OCI-M1 (cell line): ENCODE results near the gene PDE4D.

Experiments
- DNase-seq: peaks from one replicate; lab custom pipeline; 2025; lab: John Stamatoyannopoulos, UW

PDE4D gene

DNA sequence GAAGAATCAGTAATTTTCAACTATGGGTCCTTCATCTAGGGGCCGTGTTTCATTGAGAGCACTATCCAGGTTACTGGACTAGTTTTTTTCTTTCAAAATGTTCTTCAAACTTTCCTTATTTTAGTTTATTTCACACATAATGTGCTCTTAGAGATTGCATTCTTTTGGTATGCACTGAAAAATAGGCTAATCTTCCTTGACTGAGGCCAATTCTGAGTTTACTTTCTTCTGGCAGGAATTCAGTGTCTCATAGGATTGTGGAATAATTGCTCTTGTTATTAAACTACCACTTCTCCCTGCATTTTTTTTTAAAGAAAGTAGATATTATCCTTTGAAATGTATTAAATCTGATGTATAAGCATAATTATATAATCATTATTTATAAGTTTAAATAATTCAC lies 686.1 kb downstream of the PDE4D start:
- no peak for DNase-seq

DNA sequence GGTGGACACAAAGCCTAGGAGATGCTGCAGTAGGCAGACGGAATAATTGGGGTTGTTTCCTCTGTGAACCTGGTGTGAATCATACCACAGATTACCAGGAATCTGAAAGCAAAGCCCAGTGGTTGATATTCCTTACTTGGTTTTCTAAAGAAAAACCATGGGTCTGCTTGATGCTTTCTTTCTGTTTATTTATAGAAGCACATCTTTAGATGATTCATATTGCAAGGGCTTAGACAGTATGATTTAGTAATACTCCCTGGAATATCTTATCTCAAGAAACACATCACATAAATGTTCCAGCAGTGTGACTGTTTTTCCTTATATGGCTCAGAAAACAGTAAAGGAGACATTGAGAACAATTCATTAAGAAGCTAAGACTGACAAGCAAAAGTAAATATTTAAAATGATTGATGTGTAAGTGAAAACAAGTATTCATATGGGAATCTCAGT lies 687.4 kb downstream of the PDE4D start:
- DNase-seq, result peak; percentile 38

DNA sequence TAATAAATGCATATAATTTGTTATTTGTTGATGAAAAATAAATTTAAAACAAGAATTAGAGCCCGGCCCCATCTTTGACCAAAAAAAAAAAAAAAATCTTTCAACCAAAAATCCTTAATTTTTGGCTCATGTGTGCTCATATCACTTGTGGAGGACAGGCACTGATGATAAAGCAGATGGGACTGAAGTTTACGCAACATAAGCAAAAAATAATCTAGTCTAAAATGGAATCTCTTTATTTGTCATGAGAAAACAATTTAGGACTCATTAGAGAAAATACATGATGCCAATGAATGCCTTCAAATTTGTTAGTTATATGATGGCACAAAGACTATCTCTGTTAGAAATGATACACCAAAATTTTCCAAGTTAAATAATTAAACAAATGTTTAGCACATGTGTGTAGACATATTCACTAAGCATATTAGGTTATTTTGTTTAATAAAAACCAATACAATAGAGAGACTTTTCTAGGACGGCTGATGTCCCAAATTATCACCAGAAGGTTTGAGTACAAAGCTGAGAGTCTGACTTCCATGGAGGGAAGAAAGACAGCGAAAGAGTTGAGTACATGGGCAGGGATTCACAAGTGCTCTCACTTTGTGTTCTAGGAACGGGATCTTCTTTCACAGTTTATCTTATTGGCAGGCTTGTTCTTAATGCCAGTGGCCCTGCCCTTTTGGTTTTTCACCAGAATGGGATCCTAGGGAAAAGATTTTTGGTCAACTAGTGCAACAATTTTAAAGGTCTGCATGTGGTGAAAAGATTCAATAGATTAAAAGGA lies 689.2 kb downstream of the PDE4D start:
- DNase-seq, result no peak

DNA sequence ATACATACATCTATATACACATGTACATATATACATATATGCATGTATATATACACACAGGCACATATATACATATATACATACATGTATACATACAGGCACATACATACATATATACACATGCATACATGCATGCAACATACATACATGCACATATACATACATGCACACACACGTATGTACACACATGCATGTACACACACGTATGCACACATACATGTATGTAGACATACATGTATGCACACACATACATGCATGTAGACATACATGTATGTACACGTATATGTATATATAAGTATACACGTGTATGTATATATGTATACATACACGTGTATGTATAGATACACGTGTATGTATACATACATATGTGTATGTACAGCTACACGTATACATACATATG lies 693.7 kb downstream of the PDE4D start:
- no peak for DNase-seq

DNA sequence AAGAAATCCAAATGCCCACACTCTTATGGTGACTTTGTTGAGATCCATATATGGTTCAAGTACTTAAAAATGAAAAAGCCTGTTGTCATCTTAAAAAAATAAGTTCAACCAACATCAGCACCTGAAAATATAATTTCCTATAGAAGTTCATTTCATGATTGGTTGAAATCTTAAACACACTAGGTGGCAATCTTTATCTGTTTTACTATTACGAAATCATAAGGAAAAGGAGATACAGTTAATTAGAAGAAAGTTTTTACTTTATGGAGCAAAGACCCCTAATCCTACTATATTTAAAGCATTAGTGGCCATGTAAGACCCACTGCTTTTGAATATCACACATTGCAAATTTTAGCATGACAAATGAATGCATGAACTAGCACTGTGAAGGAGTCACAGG lies 694.7 kb downstream of the PDE4D start:
- no peak for DNase-seq

DNA sequence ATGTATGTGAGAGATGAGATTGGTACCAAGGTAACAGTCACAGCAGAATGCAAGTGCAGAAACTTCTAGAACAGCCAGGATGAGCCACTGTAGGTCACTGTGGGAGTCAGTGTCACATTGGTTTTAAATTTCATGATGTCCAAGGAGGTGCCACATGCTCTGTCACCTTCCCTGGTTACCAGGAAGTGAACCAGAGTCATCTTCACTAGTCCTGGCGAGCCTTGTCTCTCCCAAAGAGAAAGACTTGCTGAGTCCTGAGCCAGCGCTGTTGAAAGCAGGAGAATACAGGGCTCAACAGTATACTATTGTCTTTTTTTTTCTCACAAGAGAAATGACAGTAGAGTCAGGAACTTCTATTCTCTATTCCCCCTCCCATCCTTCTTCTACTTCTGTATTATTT lies 695.2 kb downstream of the PDE4D start:
- DNase-seq, result no peak

DNA sequence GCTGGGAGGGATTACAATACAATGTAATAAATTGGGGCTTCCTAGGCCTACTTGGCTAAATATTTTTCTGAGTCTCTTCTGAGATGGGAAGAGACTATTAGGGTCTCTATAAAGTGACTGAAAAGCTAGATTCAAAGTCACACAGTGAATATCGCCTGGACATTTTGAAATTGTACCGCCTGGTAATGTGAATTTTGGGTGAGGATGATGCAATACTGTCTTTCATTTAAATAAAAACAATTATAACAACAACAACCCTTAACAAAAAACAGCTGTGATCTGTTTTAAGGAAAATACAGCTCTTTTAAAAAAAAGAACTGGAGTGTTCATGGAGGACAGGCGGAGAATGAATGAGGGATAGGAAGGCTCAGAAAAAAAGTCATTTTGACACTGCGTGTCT lies 695.6 kb downstream of the PDE4D start:
- DNase-seq, result no peak

DNA sequence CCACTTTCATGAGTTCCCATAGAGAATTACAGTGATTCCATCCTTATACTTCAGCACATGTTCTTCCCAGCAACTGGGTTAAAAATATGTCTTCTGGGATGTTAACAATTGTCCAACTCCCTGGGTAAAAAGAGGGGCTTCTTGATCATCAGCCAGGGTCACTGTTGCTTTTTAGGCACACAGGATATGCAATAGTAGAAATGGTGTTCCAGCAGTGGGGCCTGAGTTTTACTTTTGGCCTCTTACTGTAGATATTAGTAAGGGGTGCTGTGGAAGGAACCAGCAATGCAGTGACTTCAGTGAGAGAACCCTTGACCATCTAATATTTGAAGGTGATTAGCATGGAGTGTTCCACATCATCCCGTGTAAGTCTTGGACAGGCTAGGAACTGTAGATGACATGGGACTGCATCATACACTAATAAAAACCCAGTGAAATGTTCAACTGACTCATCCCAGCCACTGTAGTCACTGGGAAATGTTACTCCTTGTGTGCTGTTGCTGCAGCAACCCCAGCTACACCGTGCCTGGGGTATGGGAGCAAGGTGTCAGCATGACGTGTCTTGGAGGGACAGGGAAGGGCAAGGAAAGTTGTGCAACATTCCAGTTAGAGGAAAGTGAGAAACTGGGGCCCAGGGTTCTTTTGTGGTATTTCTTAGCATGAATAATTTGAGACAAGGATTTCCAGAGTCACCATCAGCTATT lies 699.8 kb downstream of the PDE4D start:
- DNase-seq, result no peak

DNA sequence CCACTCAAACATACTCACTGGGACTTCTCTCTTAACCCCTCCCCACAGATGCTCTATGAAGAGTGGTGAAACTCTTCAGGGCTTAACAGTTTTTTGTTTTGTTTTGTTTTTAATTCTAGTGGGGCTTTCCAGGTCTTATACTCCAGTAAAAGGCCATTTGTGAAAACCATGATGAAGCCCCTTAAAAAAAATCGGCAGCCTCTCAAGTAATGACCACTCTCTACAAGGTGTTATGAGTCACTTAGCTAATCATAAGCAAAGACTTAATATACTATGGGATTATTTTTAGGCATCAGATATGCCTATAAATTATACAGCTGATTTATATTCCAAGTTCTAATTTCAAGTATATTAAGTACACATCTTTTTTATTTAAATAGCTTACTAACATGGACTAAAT lies 702.8 kb downstream of the PDE4D start:
- DNase-seq, result no peak

DNA sequence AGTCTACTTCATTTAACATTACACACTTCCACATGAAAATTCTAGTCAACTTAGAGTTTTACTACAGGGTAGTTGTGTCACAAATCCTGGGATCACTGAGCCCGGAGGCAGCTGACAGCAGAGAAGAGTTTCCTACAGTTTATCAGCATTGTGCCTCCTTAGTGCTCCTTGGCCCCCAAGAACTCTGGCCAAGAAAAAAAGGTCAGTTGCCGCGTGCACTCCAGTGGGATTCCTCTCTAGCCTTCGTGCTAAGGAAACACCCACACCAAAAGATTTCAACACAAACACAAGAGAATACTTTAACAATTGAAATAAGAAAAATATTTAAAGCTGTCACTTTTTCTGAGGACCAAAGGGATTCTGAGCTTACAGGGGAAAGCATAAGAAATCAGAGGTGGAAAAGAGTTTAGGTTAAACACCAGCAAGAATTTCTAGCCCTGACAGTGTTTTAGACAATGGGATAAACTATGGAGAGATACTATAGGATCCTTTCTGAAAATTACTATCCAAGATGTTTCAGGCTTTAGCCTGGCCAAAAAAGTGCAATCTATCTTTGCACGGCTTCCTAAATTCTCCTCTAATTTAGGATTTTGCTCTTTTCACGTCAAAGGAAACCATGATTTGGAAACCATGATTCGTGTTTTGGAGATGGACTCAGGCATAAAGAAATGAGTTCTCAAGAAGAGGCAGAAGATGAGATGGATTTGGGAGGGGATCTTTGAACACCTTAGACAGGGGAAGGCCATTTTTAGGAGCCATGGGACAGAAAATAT lies 703.9 kb downstream of the PDE4D start:
- no peak for DNase-seq

DNA sequence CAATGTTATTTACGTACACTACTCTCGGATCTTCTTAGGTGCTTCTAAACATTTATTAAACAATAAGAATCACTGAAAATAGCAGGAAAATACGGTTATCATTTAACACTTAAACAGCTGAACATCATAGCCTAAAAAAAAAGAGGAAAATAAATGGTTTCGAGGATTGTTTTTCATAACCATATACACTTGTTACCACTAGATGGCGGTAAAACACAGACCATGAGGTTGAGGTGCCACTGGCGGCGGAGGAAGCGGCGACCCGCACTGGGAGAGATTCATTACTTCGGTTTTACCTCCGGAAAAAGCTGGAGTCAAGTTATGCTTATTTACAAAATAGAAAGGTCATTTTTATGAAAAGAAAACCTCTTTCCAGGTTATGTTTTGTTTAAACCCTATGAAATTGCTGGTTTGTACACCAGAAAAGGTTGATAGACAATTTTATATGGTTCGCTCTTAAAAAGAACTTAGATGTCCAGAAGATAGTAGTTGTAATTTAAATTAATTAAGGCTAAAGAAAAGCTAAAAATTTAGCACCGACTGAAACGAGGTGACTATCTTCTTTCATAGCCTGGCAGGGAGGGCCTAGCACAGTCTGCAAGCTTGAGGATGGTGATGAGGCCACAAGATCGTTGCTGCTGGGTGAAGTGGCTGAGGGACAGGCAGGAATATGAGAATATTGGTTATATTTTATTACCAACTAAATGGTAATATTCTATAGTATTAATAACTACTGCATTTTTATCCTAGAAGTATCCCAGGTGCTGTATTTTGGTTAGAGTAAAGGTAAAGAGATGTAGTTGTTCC lies 704.9 kb downstream of the PDE4D start:
- peak; percentile 86 for DNase-seq

DNA sequence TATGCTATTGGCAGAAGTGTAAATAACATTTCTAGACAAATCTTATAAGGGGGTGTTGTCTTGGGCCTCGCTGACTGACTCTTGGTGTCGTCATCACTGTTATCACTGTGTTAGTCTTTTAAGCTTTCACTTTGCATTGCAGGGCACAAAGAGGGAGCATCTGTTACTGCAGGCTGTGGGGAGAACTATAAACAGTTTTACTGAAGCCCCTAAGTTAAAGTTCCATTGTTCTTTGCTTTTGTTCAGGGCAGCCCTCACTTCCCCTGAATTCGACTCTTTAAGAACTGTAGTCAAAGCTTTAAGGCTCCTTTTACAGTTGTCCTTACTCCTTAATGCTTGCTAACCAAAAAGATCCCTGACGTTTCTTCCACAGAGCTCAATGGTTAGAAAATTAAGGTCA lies 705.7 kb downstream of the PDE4D start:
- DNase-seq, result peak; percentile 81

DNA sequence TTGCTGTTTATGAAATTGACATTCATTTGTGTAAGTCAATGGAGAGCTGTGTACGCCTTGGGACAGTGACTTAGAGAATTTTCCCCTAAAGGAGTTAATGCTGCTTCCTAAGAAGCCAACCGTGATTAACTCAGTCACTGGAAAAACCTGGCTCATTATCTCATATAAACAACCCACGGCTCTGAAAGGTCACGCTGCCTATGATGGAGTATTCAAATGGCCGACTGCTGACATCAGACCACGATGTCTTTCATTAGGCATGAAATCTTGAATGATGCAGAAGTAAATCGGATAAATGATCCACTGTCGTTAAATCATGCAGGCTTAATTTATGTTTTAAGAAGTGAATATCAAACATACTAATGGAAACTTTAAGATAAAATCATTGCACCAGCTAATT lies 706.9 kb downstream of the PDE4D start:
- no peak for DNase-seq

DNA sequence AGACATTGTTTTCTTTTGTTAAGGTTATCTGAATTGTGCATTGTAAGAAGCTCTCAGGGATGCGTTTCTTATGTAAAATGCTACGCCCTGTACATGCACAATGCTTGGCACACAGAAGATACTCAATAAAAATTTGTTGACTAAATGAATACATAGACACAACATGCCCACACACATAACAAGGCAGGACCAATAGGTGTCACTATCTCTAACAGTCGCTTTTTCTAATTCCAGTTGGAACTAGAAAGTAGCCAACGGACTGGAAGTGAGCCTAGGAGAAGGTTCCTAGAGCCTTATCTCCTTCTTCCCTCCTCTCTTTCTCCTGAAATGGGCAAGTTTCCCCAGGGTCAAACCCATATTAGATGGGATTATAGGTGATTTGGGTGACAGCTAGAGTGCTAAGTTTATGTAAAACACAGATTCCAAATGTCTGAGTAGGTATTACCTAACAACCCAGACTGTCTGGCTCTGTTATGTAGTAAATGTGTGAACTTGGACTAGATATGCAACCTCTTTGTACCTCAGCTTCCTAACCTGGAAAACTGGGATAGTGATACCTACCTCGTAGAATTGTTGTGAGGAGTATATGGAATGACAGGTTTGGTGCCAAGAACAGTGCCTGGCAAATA lies 707.7 kb downstream of the PDE4D start:
- peak; percentile 36 for DNase-seq

DNA sequence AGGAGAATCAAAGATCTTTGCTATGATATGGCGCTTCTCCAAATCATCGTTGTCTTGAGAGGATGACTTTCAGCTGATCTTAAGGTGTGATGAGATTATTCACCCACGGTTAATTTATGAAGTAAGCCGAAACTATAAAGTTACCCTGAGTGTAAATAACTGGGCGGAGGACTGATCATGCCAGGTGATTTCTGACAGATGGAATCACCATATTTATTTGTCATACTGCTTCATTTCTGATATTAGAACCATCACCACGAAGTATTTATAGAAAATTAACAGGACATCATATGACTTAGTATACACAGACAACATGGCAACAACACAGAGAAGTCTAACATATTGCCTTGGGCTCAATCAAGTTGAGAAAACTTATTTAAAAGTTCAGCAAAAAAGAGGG lies 708.8 kb downstream of the PDE4D start:
- no peak for DNase-seq

DNA sequence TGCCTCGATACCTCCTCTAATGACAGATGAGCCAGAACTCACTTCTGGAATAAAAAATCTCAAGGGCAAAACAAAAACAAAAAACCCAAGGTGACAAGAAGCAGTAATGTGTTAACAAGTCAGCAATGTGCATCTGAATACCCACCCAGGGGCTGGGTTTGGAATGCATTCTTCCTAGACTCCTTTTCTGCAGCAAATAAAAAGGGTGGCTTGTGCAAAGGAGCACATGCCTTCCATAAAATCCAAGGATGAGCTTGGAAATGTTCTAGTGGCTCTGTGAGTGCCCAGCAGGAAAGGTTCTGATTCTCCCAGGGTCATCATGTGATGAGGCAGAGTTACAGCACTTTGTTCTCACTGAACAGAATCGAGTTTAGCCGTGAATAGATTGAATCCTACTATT lies 710.8 kb downstream of the PDE4D start:
- no peak for DNase-seq

DNA sequence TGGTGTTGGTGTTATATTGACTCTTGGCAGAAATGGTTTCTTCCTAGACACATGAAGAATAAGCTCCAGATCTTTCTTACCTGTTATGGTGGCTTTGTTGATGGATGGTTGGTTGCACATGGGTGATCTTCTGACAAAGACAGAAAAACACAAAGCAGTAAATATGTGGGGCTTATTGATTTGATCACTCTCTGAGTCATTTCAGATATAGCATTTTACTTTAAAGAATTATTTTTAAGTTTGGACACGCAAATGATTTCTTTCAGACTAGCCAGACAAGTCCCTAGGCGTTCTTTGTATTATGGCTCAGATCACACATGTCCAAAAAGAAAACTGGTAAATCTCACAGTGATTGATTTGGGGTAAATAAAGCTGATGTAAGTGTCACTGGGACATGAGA lies 713.0 kb downstream of the PDE4D start:
- no peak for DNase-seq

DNA sequence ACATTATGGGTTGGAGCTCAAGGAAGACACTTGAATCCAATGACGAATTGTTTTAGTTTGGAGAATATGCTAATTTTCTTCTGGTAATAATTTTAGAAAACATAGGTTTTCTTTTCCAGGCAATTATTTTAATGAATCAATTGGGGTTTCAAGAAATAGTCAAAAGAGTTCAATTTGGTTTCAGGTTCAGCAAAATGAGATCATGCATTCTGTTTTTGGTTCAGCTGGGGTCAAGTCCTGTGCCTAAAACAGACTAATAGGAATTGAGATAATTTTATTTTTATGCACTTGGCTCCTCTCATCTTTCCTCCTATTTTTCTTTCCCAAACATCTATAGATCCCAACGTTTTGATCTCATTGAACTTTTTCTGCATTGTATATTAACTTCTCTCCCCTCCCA lies 713.8 kb downstream of the PDE4D start:
- no peak for DNase-seq

DNA sequence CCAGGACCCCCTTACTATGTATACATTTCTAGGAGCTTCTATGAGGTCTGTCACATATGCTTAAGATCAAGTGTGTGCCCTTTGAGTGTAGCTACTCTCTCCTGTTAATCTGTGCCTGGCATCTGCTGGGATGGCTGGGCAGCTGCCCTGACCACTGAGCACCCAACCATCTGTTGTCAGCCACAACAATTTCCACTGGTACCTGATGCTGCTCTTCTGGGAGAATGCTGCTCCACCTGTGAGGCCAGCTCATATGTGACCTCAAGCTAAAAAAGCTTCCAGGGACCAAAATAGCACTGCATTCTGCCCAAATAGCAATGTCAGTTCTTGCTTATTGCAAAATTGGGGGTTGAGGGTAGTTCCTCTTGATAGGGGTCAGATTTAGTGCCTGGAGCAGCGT lies 715.0 kb downstream of the PDE4D start:
- no peak for DNase-seq

DNA sequence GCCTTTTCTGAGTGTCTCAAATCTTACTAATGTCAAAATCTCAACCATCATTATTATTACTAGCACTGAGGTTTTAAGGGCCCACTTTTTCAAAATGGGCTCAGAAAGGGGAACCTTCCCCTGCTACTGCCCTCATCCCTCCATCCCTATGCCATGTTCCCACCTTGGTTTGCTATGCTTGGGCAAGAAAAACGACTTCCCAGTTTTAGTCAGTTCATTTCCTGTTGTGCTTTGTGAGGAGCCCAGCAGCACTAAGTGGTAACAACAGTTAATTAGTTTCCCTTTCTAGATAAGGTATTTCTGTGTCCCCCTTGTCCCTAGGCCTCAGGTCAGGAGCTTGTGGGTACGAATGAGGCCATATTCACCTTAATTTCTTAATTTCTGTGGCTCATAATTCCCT lies 715.5 kb downstream of the PDE4D start:
- DNase-seq, result no peak

DNA sequence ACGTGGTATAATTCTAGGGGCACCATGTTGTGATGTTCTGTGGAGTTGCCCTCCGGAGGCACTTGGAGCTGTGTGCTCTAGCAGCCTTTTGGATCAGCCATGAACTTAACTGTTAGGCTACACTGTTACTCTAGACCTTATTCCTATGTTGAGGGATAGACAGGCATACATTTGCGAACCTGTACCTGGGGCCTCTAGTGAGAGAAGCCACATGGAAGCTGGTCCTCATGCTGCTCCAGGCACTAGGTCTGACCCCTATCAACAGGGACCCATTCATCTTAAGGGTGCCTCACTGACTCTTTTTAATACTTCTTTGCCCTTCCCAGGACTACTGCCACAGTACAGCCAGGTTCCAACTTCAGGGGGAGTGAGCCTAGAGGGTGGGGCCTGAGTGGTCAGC lies 715.9 kb downstream of the PDE4D start:
- no peak for DNase-seq
